GM21515 (cell line): ENCODE data around the gene RARA.

Source experiments
- ATAC-seq: cut with Tn5 transposase; IDR thresholded peaks from one replicate; pipeline ENCODE4 v1.9.1; 2021; ENCODE audit not compliant: unreplicated experiment

Gene RARA

DNA sequence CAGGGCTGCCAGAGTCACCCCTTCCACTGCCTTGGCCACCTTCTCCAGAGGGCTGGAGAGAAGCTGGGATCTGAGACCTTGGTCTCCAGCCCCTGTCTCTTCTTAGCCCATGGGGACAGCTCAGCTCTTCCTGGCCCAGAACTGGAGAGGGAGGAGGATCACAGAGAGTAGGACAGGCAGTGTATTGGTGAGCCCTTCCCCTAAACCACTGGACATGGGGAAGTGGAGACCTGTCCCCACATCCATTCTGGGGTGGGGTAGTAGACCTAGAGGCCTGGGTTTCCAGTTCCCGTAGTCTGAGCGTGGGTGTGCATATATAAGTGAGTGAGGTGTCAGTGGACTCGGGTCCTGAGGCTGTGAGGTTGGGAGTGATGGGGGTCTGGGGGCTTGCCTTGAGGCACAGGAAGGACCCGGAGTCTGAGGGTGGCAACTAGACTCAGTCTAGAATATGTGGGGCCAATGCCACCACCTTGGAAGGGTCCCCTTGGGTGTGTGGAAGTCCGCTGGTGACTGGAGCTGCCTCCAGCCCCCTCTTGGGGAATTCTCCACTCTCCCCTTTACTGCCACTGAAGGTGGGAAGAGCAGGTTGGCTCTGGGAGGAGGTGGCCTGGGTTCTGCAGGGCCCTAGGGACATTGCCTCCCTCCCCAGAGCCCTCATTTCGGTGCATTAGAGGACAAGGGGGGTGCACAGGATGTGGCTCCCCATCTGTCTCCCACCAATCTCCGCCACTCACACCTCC is 35.6 kb downstream of the RARA start:
- ATAC-seq = no peak

DNA sequence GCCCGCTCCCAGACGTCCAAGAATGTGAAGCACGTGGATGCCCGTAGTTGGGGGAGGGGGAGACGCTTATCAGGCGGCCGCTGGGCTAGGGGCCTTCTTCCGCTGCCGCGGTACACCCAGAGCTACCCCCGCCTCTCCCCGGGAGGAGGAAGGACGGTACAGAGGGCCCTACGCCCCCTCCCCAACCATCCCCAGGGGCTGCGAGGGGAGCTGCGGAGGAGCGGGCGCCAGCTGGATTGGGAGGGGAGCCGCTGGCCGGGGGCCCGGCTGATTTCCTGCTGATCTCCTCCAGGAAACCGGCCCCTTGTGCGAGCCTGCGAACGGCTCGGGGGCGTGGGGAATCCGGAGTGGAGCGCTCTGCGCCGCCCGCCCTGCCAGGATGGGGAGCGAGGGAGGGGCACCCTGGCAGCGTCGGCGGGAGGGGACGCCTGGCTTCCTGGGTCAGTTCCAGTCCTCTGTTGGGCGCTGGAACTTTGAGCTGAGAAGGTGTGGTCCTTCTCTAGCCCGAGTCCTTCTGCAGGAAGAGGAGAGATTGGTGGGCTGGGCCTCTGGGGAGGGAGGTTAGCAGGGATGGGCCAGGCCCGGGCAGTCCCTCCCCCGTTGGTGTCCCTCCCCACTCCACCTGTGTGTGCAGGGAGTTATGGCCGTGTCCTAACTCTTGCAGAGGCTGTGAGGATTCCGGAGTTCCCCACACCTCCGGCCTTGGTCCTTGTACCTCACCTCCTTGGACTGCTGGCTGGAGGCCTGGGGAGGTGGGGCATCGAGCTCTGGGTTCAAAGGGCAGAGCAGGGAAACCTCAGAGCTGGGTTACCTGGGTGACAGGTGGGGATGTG is 36.4 kb downstream of the RARA start:
- ATAC-seq = no peak

DNA sequence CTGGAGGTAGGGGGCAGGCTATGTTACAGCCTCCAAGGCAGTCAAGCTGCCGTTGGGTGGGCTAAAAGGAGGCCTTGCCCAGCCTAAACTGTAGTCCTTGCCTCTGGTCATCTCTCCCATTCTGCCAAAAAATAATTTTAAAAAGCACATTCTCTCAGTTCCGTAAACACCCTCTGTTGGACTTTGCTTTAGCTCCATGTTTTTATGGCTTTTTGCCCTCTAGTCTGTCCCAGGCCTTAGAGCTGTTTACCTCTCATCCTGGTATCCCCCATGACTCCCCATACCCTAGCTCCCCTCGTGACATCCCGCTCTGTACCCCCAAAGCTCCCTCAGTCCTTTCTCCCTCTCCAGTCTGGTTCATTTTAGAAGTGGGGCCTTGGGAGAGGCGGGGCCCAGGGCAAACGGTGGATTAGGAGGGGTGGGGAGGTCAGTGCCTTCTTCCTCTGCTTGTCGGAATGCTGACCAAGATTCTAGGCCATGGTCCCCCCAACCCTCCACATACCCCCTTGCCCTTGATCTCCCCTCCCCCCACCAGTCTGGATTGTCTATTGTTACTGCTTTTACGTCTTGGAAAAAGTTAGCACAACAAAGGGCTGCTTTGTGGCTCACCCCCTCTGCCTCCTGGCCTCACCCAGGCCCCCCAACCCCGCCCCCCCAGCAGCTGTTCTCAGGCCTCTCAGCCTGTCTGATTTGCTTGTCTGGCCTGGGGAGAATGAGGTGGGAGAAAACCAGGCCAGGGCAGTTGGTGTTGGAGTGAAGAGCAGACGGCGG is 37.2 kb downstream of the RARA start:
- ATAC-seq = no peak

DNA sequence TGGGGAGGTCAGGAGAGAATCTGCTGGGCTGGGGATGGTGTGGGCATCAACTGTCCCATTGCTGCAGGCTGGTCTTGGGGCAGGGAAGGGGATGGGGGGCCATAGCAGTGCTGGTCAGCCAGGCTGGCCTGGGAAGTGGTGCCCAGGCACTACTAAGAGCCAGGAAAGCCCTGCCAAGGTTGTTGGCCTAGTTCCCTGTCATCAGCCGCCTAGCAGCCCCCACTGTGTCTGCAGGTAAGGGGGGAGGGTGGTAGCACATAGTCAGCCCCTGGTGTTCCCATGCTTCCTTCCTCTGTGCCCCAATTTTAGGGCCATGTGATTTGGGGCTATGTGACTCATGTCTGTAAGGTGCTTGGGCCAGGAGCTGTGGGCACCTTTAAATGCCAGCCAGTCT is 37.8 kb downstream of the RARA start:
- no peak for ATAC-seq

DNA sequence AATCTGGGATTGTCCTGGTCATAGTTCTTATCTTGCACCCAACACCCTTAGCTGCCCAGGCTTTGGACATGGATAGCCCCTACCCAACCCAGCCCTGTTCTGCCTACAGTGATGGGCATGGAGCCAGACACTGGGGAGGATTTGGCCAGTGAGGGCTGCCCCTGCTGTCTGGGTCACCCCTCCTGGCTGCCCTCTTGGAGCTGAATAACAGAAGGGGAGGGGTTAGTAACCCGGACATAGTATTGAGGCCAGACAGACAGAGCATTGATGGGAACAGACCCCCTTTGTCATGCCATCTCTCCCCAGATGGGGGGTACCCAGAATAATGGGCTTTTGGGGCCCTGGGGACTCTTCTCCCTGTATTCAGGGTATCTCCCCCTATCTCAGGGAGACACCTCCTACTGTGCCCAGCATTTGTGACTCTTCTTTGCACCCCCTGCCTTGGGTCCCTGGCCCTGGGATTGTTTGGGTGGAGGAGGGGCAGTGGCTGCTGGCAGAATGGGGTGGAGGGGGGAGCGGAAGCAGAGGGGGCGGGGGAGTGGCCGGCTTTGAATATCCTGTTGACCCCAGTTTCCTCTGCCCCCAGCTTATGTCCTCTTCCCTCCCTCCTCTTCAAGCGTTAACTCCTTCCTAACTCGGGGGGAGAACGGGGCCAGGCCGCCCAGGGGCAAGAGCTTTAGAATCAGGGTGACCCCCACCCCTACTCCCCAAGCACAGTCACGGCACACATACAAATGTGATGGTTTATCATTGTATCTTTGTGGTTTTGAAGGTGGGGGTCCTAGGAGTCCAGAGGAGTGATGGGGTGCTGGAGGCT is 38.5 kb downstream of the RARA start:
- ATAC-seq = no peak

DNA sequence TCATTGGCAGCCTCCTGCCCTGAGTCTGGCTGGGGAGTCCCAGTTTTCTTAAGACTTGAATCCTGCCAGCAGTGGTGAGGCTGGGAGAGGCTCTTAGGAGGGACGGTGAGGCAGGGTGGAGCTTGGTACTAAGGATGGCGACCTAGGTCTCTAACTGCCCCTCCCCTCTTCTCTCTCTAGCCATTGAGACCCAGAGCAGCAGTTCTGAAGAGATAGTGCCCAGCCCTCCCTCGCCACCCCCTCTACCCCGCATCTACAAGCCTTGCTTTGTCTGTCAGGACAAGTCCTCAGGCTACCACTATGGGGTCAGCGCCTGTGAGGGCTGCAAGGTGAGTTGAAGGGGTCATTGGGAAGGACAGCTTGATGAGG is 39.1 kb downstream of the RARA start:
- no peak for ATAC-seq

DNA sequence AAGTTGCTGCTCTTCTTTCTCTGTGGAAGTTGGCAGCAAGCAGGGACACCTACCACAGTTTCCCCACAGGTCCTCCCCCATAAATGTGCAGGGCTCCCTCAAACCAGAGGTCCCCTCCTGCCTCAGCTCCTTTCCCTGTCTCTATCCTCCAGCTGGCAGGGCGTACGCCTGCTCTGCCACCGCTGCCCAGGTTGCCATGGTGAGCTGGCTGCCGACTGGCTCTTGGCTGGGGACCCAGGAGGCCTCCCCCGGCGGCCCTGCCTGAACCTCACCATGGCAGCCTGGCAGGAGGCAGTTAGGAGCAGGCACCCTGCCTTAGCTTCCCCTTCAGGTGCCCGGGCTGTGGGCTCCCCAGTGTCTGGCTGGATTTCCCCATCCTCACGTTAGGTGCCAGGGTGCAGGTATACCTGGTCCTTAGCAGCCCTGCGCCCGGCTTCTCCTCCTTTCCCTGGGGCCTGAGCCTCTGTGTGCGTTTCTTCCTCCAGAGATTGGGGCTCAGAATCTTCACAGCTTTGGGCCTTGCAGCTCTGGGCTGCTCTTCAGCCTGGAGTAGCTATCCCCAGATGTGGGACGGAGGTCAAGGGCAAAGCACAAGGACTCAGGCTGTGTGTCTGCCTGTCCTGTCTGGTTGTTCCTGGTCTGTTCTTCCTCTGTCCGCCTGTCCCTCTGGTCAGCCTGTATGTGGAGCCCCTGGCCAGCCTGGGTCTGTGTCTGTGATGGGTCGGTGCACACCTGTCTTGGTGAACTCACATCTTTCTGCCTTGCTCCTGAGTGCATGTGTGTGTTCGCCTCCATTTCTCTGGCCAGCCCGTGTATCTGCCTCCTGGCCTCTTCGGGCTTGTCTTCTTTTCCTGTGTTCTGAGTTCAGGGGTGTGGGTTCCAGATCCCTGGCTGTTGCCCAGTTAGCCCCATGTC is 39.8 kb downstream of the RARA start:
- ATAC-seq = no peak

DNA sequence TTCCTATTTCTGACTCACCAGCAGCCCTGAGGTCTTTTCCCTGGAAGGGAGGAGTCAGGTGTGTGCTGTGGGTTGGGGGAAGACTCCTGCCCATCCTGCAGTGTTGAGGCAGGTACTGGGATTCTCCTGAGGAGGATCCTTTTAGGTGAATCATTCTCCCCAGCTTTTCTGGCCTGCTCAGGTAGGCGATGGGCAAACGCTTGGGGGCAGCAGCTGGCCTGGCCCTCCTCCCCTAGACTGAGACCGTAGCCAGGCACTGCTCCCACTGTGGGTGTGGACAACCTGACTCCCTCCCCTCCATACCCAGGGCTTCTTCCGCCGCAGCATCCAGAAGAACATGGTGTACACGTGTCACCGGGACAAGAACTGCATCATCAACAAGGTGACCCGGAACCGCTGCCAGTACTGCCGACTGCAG is 40.5 kb downstream of the RARA start:
- ATAC-seq = no peak

DNA sequence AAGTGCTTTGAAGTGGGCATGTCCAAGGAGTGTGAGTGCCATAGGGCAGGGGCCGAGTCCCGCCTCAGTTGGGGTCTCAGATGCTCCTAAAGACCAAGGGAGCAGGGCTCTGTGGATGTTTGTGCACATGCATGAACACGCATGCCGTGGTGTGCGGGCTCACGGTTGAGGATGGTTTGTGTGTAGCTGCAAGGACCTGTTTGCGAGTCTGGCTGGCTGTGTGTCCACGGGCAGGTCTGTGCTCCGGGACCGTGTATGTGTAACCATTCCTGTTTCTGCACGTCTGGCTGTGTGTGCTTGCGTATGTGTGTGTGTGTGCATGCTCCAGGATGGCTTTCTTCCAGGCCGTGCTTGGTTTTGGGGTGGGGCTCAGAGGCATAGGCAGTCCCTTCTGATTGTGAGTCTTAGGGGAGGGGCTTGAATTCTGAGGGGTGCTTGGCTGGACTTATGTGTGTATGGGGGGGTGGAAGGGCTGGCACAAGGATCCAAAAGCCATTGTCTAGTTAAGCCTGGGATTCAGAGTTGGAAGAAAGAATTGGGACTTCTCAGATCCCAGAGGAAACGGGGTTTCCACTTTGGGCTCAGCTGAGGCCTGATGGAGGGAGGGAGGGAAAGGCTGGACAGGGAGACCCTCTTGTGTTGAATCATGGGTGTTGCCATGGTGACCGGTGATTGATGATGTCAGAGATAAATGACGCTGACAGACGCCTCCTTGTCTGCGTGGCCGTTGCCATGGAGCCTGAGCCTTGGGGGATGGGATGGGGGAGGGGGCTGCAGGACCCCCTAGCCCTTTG is 41.1 kb downstream of the RARA start:
- no peak for ATAC-seq

DNA sequence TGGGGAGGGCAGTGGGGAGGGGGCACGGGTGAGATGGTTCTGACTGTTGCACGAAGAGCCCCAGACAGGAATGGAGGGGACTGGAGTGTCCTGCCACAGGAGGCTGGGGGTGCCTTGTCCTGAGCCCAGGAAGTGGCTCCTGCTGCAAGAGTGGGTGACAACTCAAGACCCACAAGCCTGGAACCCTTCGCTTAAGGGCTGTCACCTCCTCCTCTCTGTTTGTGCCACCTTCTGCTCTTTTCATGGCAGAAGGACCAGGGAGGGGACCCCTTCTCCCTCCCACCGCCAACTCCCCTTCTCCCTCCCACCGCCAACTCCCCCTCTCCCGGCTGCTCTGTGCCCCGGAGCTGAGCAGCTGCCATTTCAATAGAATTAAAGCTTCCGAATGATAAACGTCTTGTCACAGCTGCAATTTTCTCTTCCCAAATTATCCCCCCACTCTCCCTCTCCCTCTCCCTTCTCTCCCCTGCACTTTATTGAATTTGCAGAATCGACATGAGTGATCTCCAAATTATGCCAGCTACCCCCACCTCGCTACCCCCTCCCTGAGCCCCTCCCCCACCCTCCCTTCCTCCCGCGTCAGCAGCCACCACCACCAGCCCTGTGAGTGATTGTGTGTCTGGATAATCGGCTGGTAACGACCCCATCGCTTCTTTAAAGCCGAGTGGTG is 41.8 kb downstream of the RARA start:
- no peak for ATAC-seq

DNA sequence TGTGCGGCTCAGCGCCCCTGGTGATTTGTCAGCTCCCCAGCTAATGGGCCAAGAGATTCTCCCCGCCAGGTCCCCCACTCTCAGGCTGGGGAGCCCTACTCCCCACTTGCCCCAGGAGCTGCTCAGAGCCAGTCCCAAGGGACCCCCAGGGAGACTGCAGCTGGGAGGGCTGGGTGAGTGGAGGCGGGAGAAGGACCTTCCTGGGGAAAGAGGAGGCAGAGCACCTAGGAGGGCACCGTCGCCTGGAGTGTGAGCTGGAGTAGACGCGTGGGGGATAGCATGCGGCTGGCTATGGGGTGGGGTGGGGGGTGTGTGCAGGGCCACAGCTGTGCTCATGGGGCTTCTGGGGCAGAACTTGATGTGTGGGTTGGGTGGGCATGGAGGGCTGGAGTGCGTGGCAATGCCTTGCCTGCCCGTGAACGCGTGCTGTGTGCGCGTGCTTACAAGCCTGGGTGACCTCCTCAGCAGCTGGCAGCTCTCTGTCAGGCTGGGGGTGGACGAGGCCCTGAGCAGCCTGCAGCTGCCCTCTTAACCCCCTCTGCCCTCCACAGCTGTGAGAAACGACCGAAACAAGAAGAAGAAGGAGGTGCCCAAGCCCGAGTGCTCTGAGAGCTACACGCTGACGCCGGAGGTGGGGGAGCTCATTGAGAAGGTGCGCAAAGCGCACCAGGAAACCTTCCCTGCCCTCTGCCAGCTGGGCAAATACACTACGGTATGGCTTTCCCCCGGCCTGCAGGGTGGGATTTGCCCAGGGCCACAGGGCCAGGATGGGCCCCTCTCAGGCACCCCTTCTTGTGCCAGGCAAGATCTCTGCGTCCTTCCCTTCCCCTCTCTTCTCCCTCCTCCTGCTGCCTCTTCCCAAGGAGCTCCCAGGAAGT is 42.6 kb downstream of the RARA start:
- no peak for ATAC-seq

DNA sequence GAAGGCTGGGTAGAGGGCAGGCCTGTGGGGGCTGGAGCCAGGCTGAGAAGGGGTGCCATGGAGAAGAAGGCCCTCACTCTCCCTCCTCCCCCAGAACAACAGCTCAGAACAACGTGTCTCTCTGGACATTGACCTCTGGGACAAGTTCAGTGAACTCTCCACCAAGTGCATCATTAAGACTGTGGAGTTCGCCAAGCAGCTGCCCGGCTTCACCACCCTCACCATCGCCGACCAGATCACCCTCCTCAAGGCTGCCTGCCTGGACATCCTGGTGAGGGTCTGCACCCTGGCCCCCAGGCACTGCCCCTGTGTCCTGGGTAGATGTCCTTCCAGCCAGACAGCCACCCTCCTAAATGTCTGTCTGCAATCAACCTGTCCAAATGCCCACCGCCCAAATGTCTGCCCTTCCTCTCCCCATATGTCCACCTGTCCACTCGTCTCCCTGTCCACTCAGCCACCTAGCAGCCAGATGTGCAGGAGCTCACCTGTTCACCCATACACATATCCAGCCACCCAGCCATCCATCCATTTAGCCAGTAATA is 43.3 kb downstream of the RARA start:
- ATAC-seq = no peak

DNA sequence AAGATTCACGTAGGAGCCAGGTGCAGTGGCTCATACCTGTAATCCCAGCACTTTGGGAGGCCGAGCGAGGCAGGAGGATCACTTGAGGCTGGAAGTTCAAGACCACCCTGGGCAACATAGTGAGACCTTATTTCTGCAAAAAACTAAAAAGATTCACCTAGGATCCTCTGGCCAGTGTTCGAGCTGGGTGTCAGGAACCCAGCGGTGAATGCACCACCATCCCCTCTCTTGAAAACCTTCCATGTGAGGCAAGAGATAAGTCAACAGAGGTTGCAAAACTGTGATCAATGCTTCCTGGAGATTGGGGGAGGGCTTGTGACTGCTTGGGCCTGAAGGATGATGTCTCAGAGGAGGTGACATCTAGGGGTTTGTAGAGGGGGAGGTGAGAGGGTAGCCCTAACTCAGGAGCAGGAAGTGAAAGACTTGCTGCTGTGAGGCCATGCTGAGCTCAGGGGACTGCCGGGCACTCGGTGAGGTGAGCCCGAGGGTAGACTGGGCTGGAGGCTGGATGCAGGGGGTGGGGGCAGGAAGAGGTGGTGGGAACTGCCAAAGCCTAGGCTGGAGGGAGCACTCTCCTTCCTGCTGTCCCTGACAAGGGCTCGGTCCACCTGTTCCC is 43.9 kb downstream of the RARA start:
- no peak for ATAC-seq

DNA sequence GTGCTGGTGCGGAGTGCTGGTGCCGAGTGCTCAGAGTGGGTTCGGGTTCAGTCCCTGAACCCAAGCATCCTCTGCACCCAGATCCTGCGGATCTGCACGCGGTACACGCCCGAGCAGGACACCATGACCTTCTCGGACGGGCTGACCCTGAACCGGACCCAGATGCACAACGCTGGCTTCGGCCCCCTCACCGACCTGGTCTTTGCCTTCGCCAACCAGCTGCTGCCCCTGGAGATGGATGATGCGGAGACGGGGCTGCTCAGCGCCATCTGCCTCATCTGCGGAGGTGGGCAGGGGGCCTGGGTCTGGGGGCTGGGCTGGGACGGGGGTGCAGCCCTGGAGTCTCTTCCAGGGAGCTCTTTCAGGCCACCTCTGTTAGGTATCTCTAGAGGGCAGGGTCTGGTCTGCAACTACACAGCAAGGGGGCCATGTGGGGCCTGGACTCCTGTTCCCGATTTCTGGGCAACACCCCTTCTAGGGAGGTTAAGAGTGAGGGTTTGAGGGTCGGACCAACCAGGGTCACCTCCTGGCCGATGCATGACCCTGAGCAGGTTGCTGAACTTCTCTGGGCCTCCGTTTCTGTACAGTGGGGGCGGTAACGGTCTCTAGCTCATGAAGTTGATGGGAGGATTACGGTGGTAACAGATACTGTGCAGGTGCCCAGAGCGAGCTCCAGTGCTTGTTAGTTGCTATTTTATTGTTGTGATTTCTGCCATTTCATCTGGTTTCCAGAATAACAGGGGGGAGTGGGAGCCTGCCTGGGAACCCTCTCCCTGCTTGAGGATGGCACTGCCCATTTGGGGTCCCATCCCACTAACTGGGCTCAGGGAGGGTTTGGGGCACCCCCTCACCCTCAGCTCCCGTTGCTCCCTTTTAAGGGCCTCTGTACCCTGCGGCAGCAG is 45.5 kb downstream of the RARA start:
- no peak for ATAC-seq

DNA sequence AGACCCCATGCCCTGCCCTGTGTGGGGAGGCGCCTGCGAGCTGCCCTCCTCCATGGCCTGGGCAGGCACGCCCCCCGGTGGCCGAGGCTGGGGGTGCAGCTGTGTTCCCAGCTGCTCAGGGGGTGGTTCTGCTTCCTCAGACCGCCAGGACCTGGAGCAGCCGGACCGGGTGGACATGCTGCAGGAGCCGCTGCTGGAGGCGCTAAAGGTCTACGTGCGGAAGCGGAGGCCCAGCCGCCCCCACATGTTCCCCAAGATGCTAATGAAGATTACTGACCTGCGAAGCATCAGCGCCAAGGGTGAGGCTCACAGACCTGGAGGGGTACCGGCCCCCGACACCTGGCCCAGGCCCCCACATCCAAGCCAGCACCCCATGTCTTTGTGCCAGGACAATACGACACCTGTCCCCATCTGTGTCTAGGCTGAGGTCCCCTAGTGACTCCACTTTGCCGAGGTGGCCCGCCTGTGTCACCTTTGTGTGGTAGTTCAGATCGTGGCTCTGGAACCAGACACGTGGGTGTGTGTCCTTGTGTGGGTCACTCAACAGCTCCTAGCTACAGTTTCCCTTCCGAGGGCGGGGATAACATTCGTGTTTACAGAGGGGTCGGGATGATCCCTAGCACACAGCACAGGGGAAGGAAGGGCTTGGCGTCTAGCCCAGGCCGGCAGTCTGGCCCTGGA is 46.3 kb downstream of the RARA start:
- no peak for ATAC-seq
